Osteoblast (primary cell): ENCODE measurements around the gene CPEB4. TPM values are rescaled to one million over a fixed set of nuclear protein-coding genes. Genes with fewer than 3 reads are reported as not detected.

Experiments used
- DNase-seq: peaks from one replicate; pipeline ENCODE4 v3.0.0; 2011; ENCODE audit warnings: low spot score, mixed read lengths; ENCODE audit not compliant: insufficient read length; ENCODE audit errors: missing footprints
- H2AFZ ChIP-seq: 2 replicates; pipeline ENCODE4 v1.6.0; 2011; ENCODE audit warnings: mild to moderate bottlenecking, low read length
- H3K27ac ChIP-seq: 2 replicates; pipeline ENCODE4 v1.5.1; 2011; ENCODE audit warnings: mild to moderate bottlenecking, low read depth, low read length, moderate library complexity
- H3K27me3 ChIP-seq: 2 replicates; pipeline ENCODE4 v1.6.0; 2012; ENCODE audit warnings: mild to moderate bottlenecking, control low read depth, inconsistent platforms, low read length, moderate library complexity; ENCODE audit not compliant: insufficient read depth
- H3K36me3 ChIP-seq: 2 replicates; pipeline ENCODE4 v1.5.1; 2011; ENCODE audit warnings: mild to moderate bottlenecking, low read length, control low read depth, moderate library complexity; ENCODE audit not compliant: insufficient read depth
- H3K4me1 ChIP-seq: 2 replicates; pipeline ENCODE4 v1.5.1; 2011; ENCODE audit warnings: mild to moderate bottlenecking, low read length, control low read depth, moderate library complexity; ENCODE audit not compliant: insufficient read depth
- H3K4me2 ChIP-seq: 2 replicates; pipeline ENCODE4 v1.6.0; 2011; ENCODE audit warnings: mild to moderate bottlenecking, low read length; ENCODE audit not compliant: insufficient read depth
- H3K4me3 ChIP-seq: fragments of 200-600 bp; sonication (generic); 3 replicates; pipeline ENCODE4 v1.5.1; 2012; ENCODE audit warnings: mild to moderate bottlenecking, low read length, inconsistent platforms; ENCODE audit not compliant: insufficient read depth
- H3K79me2 ChIP-seq: 2 replicates; pipeline ENCODE4 v1.6.0; 2012; ENCODE audit warnings: mild to moderate bottlenecking, low read length, control low read depth, inconsistent platforms; ENCODE audit not compliant: insufficient read depth
- H3K9me3 ChIP-seq: 2 replicates; pipeline ENCODE4 v1.5.1; 2011; ENCODE audit warnings: low read depth, low read length, control low read depth
- H4K20me1 ChIP-seq: 2 replicates; pipeline ENCODE4 v1.6.0; 2012; ENCODE audit warnings: mild to moderate bottlenecking, low read length, control low read depth; ENCODE audit not compliant: insufficient read depth
- total RNA-seq: library from RNA; depleted of rRNA; stranded (reverse); fragments of >200 nt; gene quantifications from 2 replicates; pipeline ENCODE4 v1.2.3, GENCODE V29; 2012
- TF ChIP-seq, protein P1 (sequence below): IDR thresholded peaks from 2 replicates; pipeline ENCODE4 v1.5.1; 2011; ENCODE audit warnings: mild to moderate bottlenecking, low read depth, low read length, moderate library complexity; ENCODE audit errors: extremely low read depth

Gene CPEB4
- total RNA-seq, 1 donor: 41.6 TPM

DNA sequence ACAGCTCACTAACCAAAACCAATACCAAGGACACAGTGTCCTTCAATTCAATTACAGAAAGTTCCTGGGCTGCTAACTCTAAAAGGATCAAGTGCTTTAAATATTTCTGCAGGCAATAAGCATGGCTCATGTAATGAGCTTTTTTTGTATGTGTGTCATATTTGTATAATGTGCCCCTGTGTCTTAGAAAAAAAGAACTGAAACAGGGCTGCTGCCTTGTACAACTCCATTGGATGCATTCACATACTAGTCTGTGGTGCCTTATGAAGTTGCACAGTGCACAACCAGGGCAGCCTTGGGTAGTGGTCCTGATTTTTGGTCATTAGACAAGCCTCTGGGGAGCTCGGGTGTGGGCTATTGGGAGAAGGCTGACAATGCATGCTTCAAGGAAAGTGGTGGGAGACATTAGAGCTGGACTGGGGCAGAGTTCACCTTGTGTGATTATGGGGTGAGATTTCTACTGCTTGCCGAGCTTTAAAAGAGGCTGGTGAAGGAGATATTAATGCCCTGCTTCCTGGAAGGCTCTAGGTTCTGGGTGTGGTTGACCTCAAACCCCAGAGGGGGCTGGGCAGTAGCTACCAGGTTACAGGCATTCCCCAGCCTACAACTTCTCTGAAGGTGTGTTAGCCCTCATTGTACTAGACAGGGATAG is 3.6 kb upstream of the CPEB4 start:
- TF ChIP-seq, protein P1, sequence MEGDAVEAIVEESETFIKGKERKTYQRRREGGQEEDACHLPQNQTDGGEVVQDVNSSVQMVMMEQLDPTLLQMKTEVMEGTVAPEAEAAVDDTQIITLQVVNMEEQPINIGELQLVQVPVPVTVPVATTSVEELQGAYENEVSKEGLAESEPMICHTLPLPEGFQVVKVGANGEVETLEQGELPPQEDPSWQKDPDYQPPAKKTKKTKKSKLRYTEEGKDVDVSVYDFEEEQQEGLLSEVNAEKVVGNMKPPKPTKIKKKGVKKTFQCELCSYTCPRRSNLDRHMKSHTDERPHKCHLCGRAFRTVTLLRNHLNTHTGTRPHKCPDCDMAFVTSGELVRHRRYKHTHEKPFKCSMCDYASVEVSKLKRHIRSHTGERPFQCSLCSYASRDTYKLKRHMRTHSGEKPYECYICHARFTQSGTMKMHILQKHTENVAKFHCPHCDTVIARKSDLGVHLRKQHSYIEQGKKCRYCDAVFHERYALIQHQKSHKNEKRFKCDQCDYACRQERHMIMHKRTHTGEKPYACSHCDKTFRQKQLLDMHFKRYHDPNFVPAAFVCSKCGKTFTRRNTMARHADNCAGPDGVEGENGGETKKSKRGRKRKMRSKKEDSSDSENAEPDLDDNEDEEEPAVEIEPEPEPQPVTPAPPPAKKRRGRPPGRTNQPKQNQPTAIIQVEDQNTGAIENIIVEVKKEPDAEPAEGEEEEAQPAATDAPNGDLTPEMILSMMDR: no peak
- Histone ChIP-seq H3K4me3 (no peak overlapping the region), H2AFZ (no peak overlapping the region), H4K20me1 (peaks cover 2% of the 10 kb centered on the region), H3K36me3 (no peaks in the 10 kb centered on the region), H3K27ac (no peak overlapping the region), H3K4me1 (peaks cover 25% of the 10 kb centered on the region), H3K4me2 (no peak overlapping the region), H3K79me2 (peaks cover 12% of the 10 kb centered on the region), H3K27me3 (no peaks in the 10 kb centered on the region), H3K9me3 (no peaks in the 10 kb centered on the region)
- no peak for DNase-seq

DNA sequence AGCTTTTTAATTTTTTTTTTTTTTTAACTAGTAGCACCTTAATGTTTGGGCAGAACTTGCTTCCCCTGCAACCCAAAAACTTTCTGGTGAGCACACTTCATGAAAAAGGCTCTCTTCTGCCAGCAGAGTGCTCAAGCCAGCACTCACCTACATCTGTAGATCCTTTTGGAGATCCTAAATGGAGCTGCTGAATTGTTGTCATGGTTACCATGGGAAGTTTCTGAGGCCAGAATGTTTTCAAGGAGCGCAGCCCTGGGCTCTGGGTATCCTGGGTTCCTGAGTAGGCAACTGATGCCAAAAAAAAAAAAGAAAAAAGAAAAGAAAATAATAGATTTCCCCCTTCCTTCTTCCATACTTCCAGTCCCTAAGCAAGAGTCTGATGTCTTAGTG is 3.1 kb upstream of the CPEB4 start:
- no peaks in the 10 kb centered on the region for H3K27me3 ChIP-seq
- H3K9me3 ChIP-seq: no peaks in the 10 kb centered on the region
- H3K79me2 ChIP-seq: peaks cover 17% of the 10 kb centered on the region
- peaks cover 2% of the 10 kb centered on the region for H4K20me1 ChIP-seq
- no peak overlapping the region for H2AFZ ChIP-seq
- no peak for DNase-seq
- no peak overlapping the region for H3K4me2 ChIP-seq
- H3K4me1 ChIP-seq: peaks cover 28% of the 10 kb centered on the region
- H3K27ac ChIP-seq: no peak overlapping the region
- H3K36me3 ChIP-seq: no peaks in the 10 kb centered on the region
- TF ChIP-seq, protein P1: no peak
- H3K4me3 ChIP-seq: no peak overlapping the region

DNA sequence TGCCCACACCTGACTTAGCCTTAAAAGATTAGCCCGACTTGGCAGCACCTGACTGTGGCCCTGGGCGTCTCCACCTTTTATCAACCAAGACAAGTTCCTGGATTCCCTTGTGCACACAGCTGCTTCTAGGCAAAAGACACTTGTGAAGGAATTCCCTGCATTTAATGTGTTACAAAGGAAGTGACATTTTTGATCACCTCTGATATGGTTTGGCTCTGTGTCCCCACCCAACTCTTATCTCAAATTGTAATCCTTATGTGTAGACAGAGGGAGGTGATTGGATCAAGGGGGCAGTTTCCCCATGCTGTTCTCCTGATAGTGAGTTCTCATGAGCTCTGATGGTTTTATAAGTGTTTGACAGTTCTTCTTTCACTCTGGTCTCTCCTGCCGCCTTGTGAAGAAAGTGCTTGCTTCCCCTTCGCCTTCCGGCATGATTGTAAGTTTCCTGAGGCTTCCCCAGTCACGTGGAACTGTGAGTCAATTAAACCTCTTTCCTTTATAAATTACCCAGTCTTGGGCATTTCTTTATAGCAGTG is 2.6 kb upstream of the CPEB4 start:
- Histone ChIP-seq H3K36me3 (no peaks in the 10 kb centered on the region), H3K4me1 (peaks cover 27% of the 10 kb centered on the region), H3K9me3 (no peaks in the 10 kb centered on the region), H3K27me3 (no peaks in the 10 kb centered on the region), H3K79me2 (peaks cover 22% of the 10 kb centered on the region), H2AFZ (no peak overlapping the region), H3K4me2 (no peak overlapping the region), H4K20me1 (peaks cover 2% of the 10 kb centered on the region), H3K4me3 (no peak overlapping the region), H3K27ac (no peak overlapping the region)
- TF ChIP-seq, protein P1: no peak
- DNase-seq: no peak

DNA sequence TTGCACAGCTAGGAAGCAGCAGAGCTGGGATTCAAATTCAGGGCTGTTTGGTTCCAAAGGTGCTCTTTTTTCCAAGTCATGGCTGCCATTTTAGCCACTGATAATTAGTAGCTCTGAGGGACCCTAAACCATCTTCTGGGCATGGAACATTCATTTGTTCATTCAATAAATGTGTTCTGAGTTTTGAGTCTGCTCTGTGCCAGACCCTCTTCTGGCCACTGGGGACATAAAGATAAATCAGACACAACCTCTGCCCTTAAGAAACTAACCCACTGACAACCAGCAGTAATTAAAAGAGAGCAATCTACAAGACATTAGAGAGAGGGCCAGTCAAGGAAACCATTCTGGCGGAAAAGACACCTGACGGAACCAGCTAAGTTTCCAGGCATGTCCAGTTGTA is 2.0 kb upstream of the CPEB4 start:
- no peak overlapping the region for H2AFZ ChIP-seq
- H3K4me2 ChIP-seq: no peak overlapping the region
- peaks cover 25% of the 10 kb centered on the region for H3K4me1 ChIP-seq
- DNase-seq: no peak
- H3K79me2 ChIP-seq: peaks cover 28% of the 10 kb centered on the region
- no peak overlapping the region for H3K27ac ChIP-seq
- peaks cover 3% of the 10 kb centered on the region for H4K20me1 ChIP-seq
- H3K9me3 ChIP-seq: no peaks in the 10 kb centered on the region
- H3K4me3 ChIP-seq: no peak overlapping the region
- H3K27me3 ChIP-seq: no peaks in the 10 kb centered on the region
- no peaks in the 10 kb centered on the region for H3K36me3 ChIP-seq
- TF ChIP-seq, protein P1: no peak
